Motor neuron (in vitro differentiated cells): ENCODE data around the gene HES7. TPM values are rescaled to one million over a fixed set of nuclear protein-coding genes. Genes with fewer than 3 reads are reported as not detected.
A peak's percentile ranks its signal among the peaks of the same experiment; 100 is the strongest.

Source experiments
- ATAC-seq, 8 experiments: fragments of 200-7000 bp; cut with Tn5 transposase; replicated peaks in 6 of 8; 2 replicates each; pipeline ENCODE4 v1.8.0; 2021; ENCODE audit warnings: mild to moderate bottlenecking in 8 of 8, moderate library complexity in 8 of 8
- H3K27ac ChIP-seq, 2 donors: fragments of 250-450 bp; sonication (Bioruptor Pico); 2 replicates each; pipeline ENCODE4 v1.9.0; 2021; ENCODE audit warnings: antibody characterized with exemption in 2 of 2, mild to moderate bottlenecking in 2 of 2, moderate library complexity in 1 of 2
- H3K4me1 ChIP-seq, 2 donors: fragments of 250-450 bp; sonication (Bioruptor Pico); replicated peaks in 1 of 2; 2 replicates each; pipeline ENCODE4 v1.6.1; 2021; ENCODE audit warnings: antibody characterized with exemption in 2 of 2, mild to moderate bottlenecking in 2 of 2, moderate library complexity in 1 of 2
- H3K4me3 ChIP-seq, 5 donors: fragments of 250-450 bp; sonication (Bioruptor Pico); 2 replicates each; pipeline ENCODE4 v1.9.0; 2021; ENCODE audit warnings: antibody characterized with exemption in 5 of 5, mild to moderate bottlenecking in 5 of 5, moderate library complexity in 4 of 5
- WGBS, 10 experiments: fragments of 450-650 bp; shearing (Covaris generic); methylation state at CpG; one replicate each; pipeline ENCODE4 v1.0.0; 2022; 5-methylcytosine and 5-hydroxymethylcytosine counted together
- in situ Hi-C, 9 experiments: fragments of 400-800 bp; cut with MboI; loops; one replicate each; pipeline ENCODE4 v1.15.0; 2021; ENCODE audit warnings: low sequenced_read_pairs in 9 of 9, low pct_unique_long_range_greater_than_20kb in 2 of 9; ENCODE audit not compliant: unreplicated experiment in 9 of 9
- total RNA-seq, 8 experiments: library from RNA; unstranded; fragments of 300-600 nt; gene quantifications; 2 replicates each; pipeline versions ENCODE4 v1.2.3 to v1.2.4, GENCODE V29; 2022

Gene HES7
- total RNA-seq, 8 experiments from 2014 or later = 0.31 to 4.0 (median 1.4) TPM; not detected in 1

DNA sequence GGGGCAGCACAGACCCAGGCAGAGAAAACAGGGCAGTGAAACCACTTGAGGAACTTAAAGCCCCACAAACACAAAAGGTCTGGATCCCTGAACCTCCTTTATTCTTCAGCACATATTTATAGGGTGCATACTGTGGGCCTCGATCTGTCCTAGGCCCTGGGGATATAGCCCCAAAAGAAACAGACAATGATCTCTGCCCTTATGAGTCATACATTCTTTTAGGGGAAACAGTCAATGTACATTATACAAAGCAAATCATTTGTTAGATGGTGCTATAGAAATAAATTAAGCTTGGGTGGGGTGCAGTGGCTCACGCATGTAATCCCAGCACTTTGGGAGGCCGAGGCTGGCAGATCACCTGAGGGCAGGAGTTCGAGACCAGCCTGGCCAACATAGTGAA lies 10.0 kb upstream of the HES7 start:
- Histone ChIP-seq H3K4me3 (no peak overlapping the region), H3K27ac (no peak overlapping the region), H3K4me1 (peaks cover 5 to 9% of the 10 kb centered on the region in 2 donors)
- ATAC-seq = no peak
- in situ Hi-C loops = no loop called here
- WGBS, 10 experiments = 0 to 100% (median 79%) methylated on average over 1 to 3 of the region's 4 CpGs; no CpG with 5 or more reads in 5 of the 10 experiments

GRCh38 chr17:8133399-8133798 lies 9.5 kb upstream of the HES7 start:
- ATAC-seq = peak in 5 of 8 experiments; percentile 56 to 70 (median 66)
- 60 to 80% (median 69%) methylated on average over 1 to 4 of the region's 12 CpGs; no CpG with 5 or more reads in 6 of the 10 experiments for WGBS, 10 experiments
- Histone ChIP-seq H3K4me3 (no peak overlapping the region), H3K27ac (no peak overlapping the region), H3K4me1 (peaks cover 5 to 9% of the 10 kb centered on the region in 2 donors)
- in situ Hi-C loops = no loop called here

- Histone ChIP-seq H3K27ac (no peak overlapping the region), H3K4me1 (peaks cover 2 to 9% of the 10 kb centered on the region in 2 donors), H3K4me3 (no peak overlapping the region)
- in situ Hi-C loops = no loop called here
- WGBS, 10 experiments = 42 to 90% (median 81%) methylated on average over 1 to 3 of the region's 3 CpGs; no CpG with 5 or more reads in 5 of the 10 experiments
- ATAC-seq = no peak
Measured at GRCh38 chr17:8131844-8132441, 8.0 kb upstream of the HES7 start.

- in situ Hi-C loops = no loop called here
- Histone ChIP-seq H3K4me3 (peak overlapping the region in 2 of 5 donors; percentile 49 to 50), H3K27ac (no peak overlapping the region), H3K4me1 (peaks cover 9 to 20% of the 10 kb centered on the region in 2 donors)
- WGBS, 10 experiments = 71 to 92% (median 86%) methylated on average over 6 to 14 of the region's 14 CpGs
- no peak for ATAC-seq
Measured at GRCh38 chr17:8128125-8128784, 4.3 kb upstream of the HES7 start.

- Histone ChIP-seq H3K4me3 (peak overlapping the region; percentile 49 to 74 (median 50)), H3K4me1 (peaks cover 6 to 20% of the 10 kb centered on the region in 2 donors), H3K27ac (peak overlapping the region; percentile 27 to 31)
- peak; percentile 33 to 63 (median 51) for ATAC-seq
- 0 to 11% (median 1%) methylated on average over 1 to 12 of the region's 45 CpGs; no CpG with 5 or more reads in 4 of the 10 experiments for WGBS, 10 experiments
- in situ Hi-C loops = no loop called here
Measured at GRCh38 chr17:8126491-8127066, 2.7 kb upstream of the HES7 start.

DNA sequence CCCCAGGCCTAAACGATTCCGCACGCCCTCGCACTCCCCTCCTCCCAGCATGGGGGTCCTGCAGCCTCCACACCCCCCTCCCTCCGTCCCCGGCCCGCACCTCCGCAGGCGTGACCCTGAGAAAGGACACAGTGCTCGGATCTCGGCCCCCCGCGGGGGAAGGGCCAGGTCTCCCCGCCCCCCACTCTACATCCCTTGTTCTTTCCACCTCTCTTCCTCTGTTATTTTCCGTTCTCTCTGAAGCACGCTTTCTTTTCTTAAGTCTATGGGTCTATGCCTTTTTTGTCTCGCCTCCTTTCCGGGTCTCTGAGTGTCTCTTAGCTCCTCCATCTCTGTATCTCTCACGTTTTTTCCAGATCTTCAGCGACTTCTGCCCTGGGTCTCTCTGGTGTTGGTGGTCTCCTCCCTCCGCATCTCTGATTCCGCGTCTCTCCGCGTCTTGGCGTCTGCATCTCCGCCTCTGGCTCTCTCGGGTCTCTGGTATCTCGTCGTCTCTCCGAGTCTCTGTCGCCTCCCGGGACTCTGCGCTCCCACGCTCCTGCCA lies 2.1 kb upstream of the HES7 start:
- in situ Hi-C loops = no loop called here
- Histone ChIP-seq H3K4me1 (peaks cover 6 to 20% of the 10 kb centered on the region in 2 donors), H3K27ac (peak overlapping the region; percentile 30 to 75), H3K4me3 (peak overlapping the region; percentile 49 to 74 (median 50))
- ATAC-seq = peak; percentile 0 to 23 (median 5)
- WGBS, 10 experiments = 0 to 3% (median 0%) methylated on average over 1 to 10 of the region's 35 CpGs; no CpG with 5 or more reads in 3 of the 10 experiments

- in situ Hi-C loops = no loop called here
- H3K4me1 ChIP-seq = peaks cover 6 to 20% of the 10 kb centered on the region in 2 donors
Measured at GRCh38 chr17:8125154-8125946, 1.4 kb upstream of the HES7 start.

GRCh38 chr17:8124350-8125153 lies 646 bp upstream of the HES7 start:
- no peak overlapping the region for H3K27ac ChIP-seq
- WGBS, 10 experiments = 0 to 24% (median 5%) methylated on average over 5 to 19 of the region's 24 CpGs; no CpG with 5 or more reads in 5 of the 10 experiments
- peak overlapping the region; percentile 49 to 74 (median 50) for H3K4me3 ChIP-seq
- H3K4me1 ChIP-seq = peaks cover 6 to 20% of the 10 kb centered on the region in 2 donors
- in situ Hi-C loops = no loop called here
- no peak for ATAC-seq

More at GRCh38 chr17:8125154-8125946, 1.4 kb upstream of the HES7 start:
- 0 to 10% (median 1%) methylated on average over 1 to 19 of the region's 40 CpGs; no CpG with 5 or more reads in 6 of the 10 experiments for WGBS, 10 experiments
- Histone ChIP-seq H3K4me3 (peak overlapping the region; percentile 49 to 74 (median 50)), H3K27ac (peak overlapping the region; percentile 30 to 75)
- ATAC-seq = peak; percentile 11 to 36 (median 20)

- Histone ChIP-seq H3K4me1 (peaks cover 6 to 20% of the 10 kb centered on the region in 2 donors), H3K27ac (no peak overlapping the region), H3K4me3 (peak overlapping the region; percentile 49 to 74 (median 56))
- 0 to 6% (median 2%) methylated on average over 4 to 11 of the region's 55 CpGs; no CpG with 5 or more reads in 4 of the 10 experiments for WGBS, 10 experiments
- in situ Hi-C loops = no loop called here
- no peak for ATAC-seq
Measured at GRCh38 chr17:8122924-8123694, 797 bp downstream of the HES7 start.

DNA sequence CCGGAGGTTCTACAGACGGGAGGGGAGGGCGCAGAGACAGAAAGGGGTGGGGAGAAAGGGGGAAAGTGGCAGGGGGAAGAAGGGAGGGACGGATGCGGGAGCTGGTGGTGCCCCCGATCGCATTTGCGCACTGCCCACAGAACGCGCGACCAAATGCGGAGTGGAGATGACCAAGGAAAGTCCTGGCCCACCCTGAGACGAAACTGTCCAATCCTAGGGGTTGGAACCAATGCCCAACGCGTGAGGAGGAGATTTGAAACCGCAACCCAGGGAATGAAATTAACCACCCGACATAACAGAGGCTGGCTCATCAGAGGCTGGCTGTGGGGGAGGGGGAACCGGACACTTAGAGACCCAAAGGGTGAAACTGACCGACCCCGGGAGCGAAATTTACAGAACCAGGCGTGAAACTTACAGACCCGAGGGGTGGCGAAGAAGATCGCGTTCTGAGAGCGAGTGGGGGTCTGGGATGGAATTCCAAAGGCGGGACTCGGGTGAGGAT lies 1.4 kb downstream of the HES7 start:
- in situ Hi-C loops = no loop called here
- WGBS, 10 experiments = 0 to 8% (median 0%) methylated on average over 2 to 7 of the region's 29 CpGs; no CpG with 5 or more reads in 6 of the 10 experiments
- peak overlapping the region; percentile 49 to 74 (median 56) for H3K4me3 ChIP-seq
- H3K4me1 ChIP-seq = peaks cover 6 to 20% of the 10 kb centered on the region in 2 donors
- no peak overlapping the region for H3K27ac ChIP-seq
- ATAC-seq = no peak
